GM19025 (cell line): ENCODE data around the gene PRXL2B.
"Not testable (repeated sequence)": the region's sequence is repeated elsewhere in the genome, so short reads cannot be mapped to it uniquely, and the experiment has no call there.

ENCODE experiments used
- ATAC-seq: cut with Tn5 transposase; IDR thresholded peaks from one replicate; pipeline ENCODE4 v1.9.1; 2021; ENCODE audit warnings: mild to moderate bottlenecking, low read depth, moderate library complexity; ENCODE audit not compliant: unreplicated experiment

PRXL2B gene

DNA sequence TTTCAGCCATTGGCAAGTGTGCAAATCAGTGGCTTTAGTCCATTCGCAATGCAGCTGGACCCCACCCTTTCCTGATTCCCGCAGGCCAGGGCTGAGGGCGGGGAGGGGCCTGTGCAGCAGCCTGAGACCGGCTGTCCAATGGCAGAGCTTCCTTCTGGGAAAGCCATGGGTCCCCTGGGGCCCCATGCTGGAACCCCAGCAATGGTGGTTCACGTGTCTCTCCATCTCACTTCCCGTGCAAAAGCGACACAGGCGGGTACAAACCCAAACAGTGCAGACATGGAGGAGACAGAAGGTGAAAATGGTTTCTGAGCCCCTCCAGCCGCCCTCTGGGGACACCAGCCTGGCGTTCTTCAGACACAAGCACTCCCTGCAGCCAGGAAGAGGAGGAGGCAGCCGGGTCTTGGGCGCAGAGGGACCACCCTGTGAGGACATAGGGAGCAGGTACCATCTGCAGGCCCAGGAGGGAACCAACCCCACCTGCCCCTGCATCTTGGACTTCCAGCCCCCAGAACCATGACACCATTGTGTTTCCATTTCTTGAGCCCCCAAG is 36.2 kb upstream of the PRXL2B start:
- not testable (repeated sequence) for ATAC-seq

DNA sequence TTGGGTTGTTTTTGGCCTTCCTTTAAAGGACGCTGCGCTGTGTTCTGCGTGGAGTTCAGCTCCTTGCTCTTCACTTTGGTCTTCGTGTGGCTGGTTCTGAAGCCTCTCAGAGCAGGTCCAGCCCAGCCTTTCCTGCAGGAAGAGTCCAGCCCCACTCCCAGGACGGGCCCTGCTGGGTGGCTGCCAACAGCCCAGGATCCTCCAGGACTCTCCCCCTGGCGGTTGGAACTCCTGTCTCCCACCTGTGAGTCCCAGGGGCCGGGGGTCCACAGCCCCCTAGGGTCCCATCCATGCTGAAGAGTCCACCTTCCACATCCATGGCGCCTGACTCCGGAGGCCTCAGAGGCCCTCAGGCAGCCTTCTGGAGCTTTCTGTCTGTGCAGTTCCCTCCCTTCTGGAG is 35.0 kb upstream of the PRXL2B start:
- not testable (repeated sequence) for ATAC-seq

DNA sequence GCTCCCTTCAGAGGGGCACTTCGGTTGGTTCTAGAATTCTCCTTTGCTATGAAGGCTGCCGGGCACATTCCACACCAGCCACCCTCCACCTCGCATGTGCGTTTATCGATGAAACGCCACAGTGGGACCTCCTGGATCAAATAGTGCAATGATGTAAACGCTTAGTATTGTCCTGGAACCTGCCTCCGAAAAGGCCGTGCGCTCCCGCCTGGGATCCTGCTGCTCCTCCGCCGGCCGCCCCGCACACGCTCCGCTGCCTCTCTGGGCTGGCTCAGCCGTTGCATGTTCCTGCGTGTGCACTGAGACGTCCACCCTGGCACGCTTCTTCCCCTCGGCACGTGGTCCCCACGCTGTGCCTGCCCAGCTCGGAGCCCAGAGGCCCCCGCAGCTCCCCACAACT is 34.4 kb upstream of the PRXL2B start:
- ATAC-seq: no peak

DNA sequence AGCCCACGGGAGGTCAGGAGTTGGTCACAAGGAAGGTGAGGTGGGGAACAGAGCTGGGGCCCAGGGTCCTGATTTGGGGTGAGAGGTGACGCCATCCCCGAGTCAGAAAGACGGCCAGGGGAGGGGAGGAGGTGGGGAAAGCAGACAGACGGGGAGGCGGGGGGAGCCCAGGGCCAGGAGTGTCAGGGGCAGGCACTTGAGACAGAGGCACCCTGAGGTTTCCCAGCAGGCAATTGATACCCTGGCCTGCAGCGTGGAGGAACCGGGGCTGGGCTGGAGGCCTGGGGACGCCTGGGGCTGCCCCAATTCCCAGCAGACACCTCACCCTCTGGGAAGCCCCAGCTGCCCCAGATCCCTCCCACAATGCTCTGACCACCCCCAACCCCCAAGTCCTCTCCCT is 33.5 kb upstream of the PRXL2B start:
- not testable (repeated sequence) for ATAC-seq

DNA sequence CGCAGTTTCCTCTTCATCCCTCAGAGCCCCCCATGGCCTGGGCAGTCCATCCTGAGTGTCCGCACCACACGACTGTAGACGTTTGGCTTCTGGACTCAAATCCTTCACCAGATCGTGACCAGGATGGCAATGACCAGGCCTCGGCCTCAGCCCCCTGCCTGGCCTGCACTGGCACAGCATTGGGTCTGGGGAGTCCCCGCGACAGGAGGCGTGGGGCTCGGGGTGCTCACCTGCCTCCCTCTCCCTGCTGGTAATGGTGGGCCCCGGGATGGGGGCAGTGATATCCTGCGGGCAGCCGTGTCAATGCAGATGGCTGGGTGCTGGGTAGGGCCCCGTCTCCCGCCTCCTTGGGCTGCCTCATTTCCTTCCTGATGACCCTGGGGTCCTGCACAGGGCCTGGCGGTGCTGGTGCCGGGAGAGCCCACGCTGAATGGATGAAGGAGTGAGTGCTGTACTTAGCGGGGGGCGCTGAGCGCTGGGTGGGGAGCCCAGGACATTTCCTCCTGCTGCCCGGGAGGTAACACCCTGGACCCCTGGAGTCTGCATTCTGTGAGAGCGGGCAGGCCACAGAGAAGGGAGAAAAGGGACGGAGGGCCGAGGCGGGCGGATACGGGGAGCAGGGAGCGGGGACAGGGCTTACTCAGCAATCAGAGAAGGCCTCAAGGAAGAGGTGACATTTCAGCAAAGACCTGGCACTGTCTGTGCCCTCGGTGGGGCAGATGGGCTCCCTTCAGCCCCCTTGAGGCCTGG is 32.5 kb upstream of the PRXL2B start:
- ATAC-seq: no peak

DNA sequence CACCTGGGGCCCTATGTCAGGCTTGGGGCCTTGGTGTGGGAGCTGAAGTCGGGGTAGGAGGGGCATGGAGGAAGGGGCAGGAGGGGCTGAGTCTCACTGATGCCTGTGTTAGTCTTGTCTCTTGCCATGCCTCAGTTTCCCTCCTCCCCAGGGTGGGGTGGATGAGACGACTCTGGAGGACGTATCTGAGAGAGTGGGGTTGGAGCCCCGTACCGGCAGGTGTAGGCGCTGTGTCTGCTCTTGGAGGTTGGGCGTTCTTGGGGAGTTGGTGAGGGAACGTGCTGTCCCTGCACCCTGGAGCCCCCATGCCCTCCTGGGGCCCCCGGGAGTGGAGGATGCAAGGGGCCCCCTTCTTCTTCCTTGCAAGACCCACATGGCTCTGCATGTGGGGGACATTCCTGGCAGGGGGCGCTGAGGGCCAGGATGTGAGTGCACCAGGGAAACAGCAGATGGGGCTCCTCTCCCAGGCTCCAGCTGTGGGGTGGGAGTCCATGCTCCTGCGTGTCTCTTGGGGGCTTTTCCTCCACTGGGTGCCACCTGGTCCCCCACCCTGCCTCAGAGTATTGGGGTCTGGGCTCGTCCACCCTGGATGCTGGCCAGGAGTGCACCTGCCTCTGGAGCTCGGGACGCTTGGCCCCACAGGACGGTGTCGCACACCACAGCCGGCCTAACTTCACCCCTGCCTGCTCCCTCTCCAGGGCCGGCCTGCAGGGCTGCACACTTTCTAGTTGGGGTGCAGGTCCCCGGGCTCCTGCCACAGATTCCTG is 31.8 kb upstream of the PRXL2B start:
- no peak for ATAC-seq

DNA sequence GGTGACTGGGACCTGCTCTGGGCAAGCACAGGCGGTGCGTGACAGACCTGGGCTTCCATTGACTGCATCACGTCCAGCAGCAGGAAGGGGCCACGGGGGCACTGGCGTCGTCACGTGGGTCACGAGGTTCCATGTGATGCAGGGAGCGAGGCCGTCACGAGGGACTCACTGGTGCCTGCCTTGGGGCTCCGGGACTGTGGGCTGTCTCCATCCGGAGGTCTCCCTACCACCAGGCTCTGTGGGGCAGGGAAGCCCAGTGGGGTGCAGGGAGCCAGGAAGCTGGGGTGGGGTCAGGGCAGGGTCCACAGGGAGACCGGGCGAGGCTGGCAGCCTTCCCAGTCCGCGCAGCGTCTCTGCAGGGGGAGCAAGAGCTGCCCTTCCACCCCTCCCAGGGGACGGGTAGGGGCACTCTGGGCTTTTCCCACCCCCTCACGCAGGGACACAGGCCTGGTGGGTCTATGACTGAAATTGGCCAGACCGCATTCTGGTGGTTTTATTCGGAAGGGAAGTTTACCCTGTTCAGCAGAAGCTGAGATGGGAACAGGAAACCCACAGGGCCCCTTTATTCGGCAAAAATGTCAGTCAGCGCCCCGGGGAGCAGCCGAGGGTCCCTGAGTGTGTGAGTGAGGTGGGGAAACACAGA is 30.8 kb upstream of the PRXL2B start:
- peak; percentile 39 for ATAC-seq

DNA sequence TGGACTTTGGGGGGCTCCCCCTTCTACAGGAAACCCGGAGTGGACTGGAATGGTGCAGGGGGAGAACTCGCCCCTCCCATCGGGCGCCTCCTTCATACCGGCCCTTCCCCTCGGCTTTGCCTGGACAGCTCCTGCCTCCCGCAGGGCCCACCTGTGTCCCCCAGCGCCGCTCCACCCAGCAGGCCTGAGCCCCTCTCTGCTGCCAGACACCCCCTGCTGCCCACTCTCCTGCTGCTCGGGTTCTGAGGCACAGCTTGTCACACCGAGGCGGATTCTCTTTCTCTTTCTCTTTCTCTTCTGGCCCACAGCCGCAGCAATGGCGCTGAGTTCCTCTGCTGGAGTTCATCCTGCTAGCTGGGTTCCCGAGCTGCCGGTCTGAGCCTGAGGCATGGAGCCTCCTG is 30.3 kb upstream of the PRXL2B start, which contains the start of gene TNFRSF14:
TNFRSF14 (plus strand) TSS at position 95 of the 401 bp plus-strand sequence; CDS start at position 389, 294 bp downstream.
- ATAC-seq: peak; percentile 24

DNA sequence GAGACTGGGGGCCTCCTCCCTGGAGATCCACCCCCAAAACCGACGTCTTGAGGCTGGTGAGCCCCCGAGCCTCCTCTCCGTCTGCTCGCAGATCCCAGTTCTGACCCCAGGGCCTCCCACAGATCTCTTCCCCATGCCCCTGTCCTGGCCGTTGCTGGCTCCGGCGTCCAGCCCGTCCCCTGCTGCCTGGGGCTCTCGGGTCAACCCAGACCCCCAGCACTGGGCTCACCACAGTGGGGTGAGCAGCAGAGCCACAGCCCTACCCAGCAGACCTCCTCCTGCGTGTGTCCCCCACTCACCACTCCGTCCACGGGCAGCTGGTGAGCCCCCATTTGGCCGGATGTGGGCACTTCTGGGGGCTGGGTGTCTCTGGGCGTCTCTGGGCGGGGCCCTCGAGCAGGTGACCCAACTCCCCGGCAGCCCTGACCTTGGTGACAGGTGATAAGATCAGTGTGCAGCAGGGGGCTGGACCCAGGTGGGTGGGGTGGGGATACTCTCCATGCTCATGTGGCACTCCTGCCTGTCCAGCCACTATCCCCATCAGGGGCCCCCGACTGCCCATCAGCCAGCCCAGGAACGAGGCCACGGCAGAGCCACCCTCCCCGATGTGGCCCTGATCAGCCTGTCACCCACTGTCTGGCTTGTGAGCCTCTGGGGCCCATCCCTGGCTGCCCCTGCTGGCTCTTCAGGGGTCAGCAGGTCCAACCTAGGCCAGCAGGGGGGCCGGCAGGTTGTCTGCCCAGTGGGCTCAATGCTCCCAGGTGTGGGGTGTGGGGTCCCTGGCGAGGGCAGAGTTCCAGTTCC is 29.7 kb upstream of the PRXL2B start:
- ATAC-seq: no peak

DNA sequence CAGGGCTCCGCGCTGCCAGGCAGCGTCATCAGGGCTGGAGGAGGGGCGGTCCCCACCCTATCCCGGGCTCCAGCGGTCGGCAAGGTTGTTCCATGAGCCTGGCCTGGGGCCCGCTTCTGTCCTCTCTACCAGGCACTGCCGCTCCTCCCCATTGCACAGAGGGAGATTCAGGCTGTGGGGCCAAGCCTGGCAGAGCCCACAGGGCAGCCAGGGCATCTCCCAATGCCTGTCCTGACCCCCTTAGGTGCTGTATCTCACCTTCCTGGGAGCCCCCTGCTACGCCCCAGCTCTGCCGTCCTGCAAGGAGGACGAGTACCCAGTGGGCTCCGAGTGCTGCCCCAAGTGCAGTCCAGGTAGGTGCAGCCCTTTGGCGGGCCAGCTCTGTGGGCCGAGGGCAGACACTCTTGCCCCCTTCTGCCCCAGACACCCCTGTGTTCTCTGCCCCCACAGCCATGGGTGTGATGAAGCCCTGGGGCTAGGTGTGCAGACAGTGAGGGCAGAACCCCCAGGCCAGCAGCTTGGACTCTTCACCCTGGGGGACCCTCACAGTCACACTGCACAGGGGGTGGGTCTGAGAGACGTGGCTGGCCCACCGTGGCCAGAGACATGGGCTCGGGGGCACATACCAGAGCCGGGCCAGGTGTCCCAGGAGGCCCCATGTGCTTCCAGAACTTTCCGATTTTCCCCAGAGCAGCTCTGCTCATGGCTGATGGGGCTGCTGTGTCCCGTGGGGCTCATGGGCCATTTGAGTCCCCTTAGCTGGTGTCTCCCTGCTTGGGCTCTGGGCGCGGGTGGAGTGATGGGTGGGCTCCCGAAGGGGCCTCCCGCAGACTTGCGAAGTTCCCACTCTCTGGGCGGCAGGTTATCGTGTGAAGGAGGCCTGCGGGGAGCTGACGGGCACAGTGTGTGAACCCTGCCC is 28.8 kb upstream of the PRXL2B start:
- ATAC-seq: no peak

DNA sequence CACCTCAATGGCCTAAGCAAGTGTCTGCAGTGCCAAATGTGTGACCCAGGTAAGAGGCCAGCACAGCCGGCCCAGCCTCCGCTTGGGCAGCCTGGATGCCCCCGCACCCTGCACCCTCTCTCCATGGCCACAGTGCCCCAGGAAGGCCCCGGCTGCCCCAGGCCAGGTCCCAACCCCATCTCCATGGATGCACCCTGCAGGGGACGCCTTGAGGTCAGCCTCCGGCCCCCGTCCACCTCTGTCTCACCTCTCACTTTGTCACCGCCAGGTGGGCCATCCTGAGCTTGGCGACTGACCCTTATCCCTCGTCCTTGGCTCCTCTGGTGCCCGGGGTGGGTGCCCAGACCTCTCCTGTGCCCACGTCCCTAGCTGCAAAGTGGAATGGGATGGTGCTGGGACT is 28.2 kb upstream of the PRXL2B start:
- ATAC-seq: no peak

DNA sequence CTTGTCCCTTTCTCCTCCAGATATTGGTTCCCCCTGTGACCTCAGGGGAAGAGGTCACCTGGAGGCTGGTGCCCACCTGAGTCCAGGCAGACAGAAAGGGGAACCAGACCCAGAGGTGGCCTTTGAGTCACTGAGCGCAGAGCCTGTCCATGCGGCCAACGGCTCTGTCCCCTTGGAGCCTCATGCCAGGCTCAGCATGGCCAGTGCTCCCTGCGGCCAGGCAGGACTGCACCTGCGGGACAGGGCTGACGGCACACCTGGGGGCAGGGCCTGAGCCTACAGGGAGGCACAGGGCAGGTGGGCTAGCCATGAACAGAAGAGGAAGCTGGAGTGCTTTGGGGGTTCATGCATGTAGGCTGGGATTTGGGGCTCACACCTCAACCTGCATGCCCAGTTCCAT is 27.7 kb upstream of the PRXL2B start:
- ATAC-seq: no peak

DNA sequence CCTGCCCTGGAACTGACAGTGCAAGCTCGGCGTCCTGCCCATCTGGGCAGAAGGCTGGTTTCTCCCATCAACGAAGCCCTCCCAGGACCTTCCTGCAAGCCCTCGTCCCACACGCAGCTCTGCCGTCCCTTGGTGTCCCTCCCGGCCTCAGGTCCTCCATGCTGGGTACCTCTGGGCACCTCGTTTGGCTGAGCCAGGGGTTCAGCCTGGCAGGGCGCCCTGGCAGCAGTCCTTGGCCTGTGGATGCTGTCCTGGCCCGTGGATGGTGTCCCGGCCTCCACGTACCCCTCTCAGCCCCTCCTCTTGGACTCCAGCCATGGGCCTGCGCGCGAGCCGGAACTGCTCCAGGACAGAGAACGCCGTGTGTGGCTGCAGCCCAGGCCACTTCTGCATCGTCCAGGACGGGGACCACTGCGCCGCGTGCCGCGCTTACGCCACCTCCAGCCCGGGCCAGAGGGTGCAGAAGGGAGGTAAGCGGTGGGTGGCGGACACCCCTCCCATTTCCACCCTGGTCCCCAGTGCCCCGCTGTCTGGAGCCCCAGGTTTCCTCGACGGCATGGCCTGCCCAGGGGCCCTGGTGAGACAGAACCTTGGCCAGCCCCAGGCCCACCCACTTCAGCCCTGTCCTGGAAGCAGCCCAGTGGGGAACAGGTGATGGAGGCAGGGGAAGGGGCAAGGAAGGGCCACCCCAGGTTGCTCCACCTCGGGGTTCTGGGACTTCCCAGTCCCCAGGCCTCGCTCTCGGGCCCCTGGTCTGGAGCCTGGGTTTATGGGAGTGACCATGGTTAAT is 26.9 kb upstream of the PRXL2B start:
- ATAC-seq: no peak

DNA sequence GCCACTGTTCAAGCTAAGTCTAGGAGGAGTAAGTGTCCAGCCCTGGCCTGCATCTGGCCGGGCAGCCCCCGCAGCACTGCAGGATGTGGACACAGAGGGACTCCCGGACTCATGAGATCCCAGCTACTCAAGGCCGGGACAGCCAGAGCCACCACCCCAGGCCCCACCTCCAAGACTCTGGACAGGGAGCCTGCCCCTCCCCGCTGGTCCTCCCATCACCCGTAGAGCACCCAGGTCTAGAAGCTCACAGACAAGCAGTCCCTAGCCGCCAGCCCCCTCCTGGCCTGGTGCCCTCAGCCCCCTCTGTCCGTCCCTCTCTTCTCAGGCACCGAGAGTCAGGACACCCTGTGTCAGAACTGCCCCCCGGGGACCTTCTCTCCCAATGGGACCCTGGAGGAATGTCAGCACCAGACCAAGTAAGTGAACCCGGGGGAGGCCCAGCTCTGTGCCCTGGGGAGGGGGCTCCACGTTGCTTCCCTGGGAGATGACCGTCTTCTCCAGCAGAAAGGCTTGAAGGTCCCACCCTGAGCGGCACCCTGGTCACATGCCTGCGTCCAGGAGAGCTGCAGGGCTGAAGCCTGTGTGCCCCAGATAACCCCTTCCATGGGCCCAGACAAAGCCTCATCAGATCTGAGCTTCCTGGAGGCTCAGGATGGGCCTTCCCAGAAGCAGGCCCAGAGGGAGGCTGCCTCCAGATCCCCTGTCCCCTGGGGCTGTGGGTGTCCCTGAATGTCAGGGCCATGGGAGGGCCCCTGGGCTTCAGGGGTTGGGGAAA is 26.1 kb upstream of the PRXL2B start:
- no peak for ATAC-seq

DNA sequence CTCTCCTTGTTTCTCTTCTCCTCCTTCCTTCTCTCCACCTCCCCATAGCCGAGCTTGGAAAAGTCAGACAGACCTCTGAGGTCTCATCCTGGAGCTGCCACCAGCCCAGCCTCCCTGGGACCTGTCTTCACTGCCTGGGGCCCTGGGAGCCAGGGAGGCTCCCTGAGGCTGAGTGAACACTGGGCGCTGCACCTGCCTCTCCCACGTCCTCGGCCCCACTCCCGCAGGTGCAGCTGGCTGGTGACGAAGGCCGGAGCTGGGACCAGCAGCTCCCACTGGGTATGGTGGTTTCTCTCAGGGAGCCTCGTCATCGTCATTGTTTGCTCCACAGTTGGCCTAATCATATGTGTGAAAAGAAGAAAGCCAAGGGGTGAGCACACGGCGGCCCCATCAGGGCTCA is 25.1 kb upstream of the PRXL2B start:
- ATAC-seq: no peak

DNA sequence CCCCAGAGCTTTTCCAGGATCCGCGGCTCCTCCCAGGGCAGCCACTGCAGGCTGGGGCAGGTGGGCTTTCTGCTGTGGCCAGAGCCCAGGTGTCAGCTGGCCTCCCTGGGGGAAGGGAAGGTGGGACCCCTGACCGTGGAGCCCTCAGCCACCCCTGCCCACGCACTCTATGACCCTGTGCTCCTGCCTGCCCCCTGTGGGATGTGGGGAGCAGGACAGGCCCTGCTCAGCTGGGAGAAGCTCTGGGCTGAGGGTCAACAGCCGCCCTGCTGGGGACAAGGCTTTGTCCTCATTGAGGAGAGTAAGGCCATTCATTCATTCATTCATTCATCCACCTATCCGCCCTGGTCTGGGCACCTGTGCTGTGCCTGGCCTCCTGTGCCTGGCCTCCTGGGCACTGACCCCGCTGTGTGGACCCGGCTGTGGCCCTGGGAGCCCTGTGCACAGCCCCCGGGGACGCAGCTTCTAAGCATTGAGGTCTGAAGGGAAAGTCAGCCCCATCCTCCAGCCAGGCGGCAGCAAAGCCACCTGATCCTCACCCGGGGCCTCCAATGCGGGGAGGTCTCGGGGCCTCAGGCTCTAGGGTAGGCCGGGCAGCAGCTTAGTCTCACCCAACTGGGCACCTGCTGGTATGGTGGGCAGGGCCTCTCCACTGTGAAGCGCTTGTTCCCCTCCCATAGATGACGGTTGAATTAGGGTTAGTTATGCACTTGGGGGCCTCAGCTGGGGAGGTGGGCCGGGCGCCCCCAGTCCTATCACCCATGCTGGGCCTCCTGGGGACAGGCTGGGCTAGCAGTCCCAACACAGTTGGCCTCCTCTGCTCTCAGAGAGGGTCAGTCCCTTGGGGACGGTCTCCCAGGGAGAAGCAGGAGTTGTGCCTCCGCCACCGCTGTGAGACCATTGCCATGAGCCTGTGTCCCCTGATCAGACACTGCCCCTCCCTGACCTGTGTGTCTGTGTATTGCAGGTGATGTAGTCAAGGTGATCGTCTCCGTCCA is 24.4 kb upstream of the PRXL2B start:
- no peak for ATAC-seq

DNA sequence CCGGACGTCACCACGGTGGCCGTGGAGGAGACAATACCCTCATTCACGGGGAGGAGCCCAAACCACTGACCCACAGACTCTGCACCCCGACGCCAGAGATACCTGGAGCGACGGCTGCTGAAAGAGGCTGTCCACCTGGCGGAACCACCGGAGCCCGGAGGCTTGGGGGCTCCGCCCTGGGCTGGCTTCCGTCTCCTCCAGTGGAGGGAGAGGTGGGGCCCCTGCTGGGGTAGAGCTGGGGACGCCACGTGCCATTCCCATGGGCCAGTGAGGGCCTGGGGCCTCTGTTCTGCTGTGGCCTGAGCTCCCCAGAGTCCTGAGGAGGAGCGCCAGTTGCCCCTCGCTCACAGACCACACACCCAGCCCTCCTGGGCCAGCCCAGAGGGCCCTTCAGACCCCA is 23.4 kb upstream of the PRXL2B start:
- ATAC-seq: no peak
